ENCODE results near the gene CLDN2.

GRCh38 chrX:106889468-106889867, 30.7 kb upstream of the CLDN2 start:
- TF ChIP-seq POLR2A (IDR thresholded peaks at IDR 0.05; ENCODE audit: low read depth, low read length) (no peak), POLR2AphosphoS5 (IDR thresholded peaks at IDR 0.05; ENCODE audit: low read depth, low read length) (no peak), SPI1 (IDR thresholded peaks at IDR 0.05; ENCODE audit: low read depth, low read length) (no peak), TAF1 (IDR thresholded peaks at IDR 0.05; ENCODE audit: low read depth, low read length) (no peak), POU2F2 (IDR thresholded peaks at IDR 0.05; ENCODE audit: low read depth, low read length) (no peak)
